HEK293 (cell line): ENCODE data around the gene DACT2.

Experiments used
- CTCF ChIP-seq: fragments of 450-650 bp; formaldehyde crosslinking; IDR thresholded peaks from 2 replicates; pipeline ENCODE4 v1.5.1; 2016; ENCODE audit warnings: missing biosample characterization, missing genetic modification characterization
- PBX3 ChIP-seq: sonication (generic); formaldehyde crosslinking; IDR thresholded peaks from 2 replicates; pipeline ENCODE4 v1.8.1; 2022; ENCODE audit warnings: mild to moderate bottlenecking, moderate library complexity, missing genetic modification reagents
- REST ChIP-seq: fragments of 450-650 bp; formaldehyde crosslinking; IDR thresholded peaks from 2 replicates; pipeline ENCODE4 v1.5.1; 2016; ENCODE audit warnings: missing biosample characterization, missing genetic modification characterization
- SETDB1 ChIP-seq: IDR thresholded peaks from one replicate; pipeline ENCODE4 v1.6.1; 2017; ENCODE audit warnings: mild to moderate bottlenecking, low read length, moderate library complexity, mixed read lengths; ENCODE audit not compliant: insufficient read length
- ZBTB21 ChIP-seq: fragments of 450-650 bp; formaldehyde crosslinking; IDR thresholded peaks from 2 replicates; pipeline ENCODE4 v1.5.1; 2017; ENCODE audit warnings: missing biosample characterization, missing genetic modification characterization
- ZEB2 ChIP-seq: fragments of 450-650 bp; formaldehyde crosslinking; IDR thresholded peaks from 2 replicates; pipeline ENCODE4 v1.5.1; 2016; ENCODE audit warnings: missing biosample characterization, missing genetic modification characterization
- ZNF114 ChIP-seq: fragments of 450-650 bp; formaldehyde crosslinking; IDR thresholded peaks from 2 replicates; pipeline ENCODE4 v1.5.0; 2017; ENCODE audit warnings: missing biosample characterization, missing genetic modification characterization
- ZNF274 ChIP-seq, 2 experiments: fragments of 200-500 bp in 1 of 2; fragments of 450-650 bp in 1 of 2; sonication (Bioruptor generic) in 1 of 2; formaldehyde crosslinking in 1 of 2; IDR thresholded peaks; 2 replicates each; pipeline versions ENCODE4 v1.5.1 to v1.6.1; 2014 to 2016; ENCODE audit warnings: borderline replicate concordance in 1 of 2, inconsistent platforms in 1 of 2, low read length in 1 of 2, missing biosample characterization in 1 of 2, missing genetic modification characterization in 1 of 2
- ZNF335 ChIP-seq: fragments of 450-650 bp; formaldehyde crosslinking; conservative IDR thresholded peaks from 2 replicates; pipeline ENCODE4 v1.5.1; 2016; ENCODE audit warnings: missing biosample characterization, missing genetic modification characterization
- ZNF449 ChIP-seq: fragments of 450-650 bp; formaldehyde crosslinking; IDR thresholded peaks from 2 replicates; pipeline ENCODE4 v1.5.1; 2017; ENCODE audit warnings: missing biosample characterization, mild to moderate bottlenecking, missing genetic modification characterization, moderate library complexity
- ZNF513 ChIP-seq: fragments of 450-650 bp; IDR thresholded peaks from 2 replicates; pipeline ENCODE4 v1.5.1; 2018; ENCODE audit warnings: missing biosample characterization, missing genetic modification characterization

- TF ChIP-seq ZNF114 (tag by site-specific recombination) (no peak), REST (tag by site-specific recombination) (no peak), ZNF274 (IDR thresholded peaks at IDR 0.05; ENCODE audit: low read length) (no peak), ZNF274 (tag by site-specific recombination; IDR thresholded peaks at IDR 0.05; ENCODE audit: borderline replicate concordance) (no peak), CTCF (tag by site-specific recombination) (no peak), SETDB1 (no peak), ZEB2 (tag by site-specific recombination) (no peak), PBX3 (no peak), ZNF513 (tag by site-specific recombination) (no peak), ZNF449 (tag by site-specific recombination) (no peak), ZBTB21 (tag by site-specific recombination) (no peak), ZNF335 (tag by site-specific recombination) (no peak)
Measured at GRCh38 chr6:168310403-168310802, 9.2 kb downstream of the DACT2 start.
